Activated CD8-positive, alpha-beta T cell treated with anti-CD3 and anti-CD28 coated beads, Interleukin-2, amount 10 ng/mL, durations not matched to agents 7 days and 5 days (primary cell): ENCODE results near the gene CYP2E1. TPM values are rescaled to one million over a fixed set of nuclear protein-coding genes. Genes with fewer than 3 reads are reported as not detected.
"Not testable (repeated sequence)": the region's sequence is repeated elsewhere in the genome, so short reads cannot be mapped to it uniquely, and the experiment has no call there.

Experiments
- ATAC-seq: fragments of 150-1000 bp; cut with Tn5 transposase; one replicate; pipeline ENCODE4 v1.10.0; 2021; ENCODE audit warnings: moderate library complexity
- CTCF ChIA-PET: fragments of 350-600 bp; sonication (Branson Sonifier 250); formaldehyde crosslinking; loops from one replicate; lab custom pipeline; 2021; ENCODE audit warnings: antibody characterized with exemption; lab: Charles Lee
- POLR2A ChIA-PET: fragments of 350-600 bp; sonication (Branson Sonifier 250); formaldehyde crosslinking; loops from one replicate; lab custom pipeline; 2021; ENCODE audit warnings: antibody characterized with exemption; lab: Charles Lee
- DNase-seq: peaks from one replicate; pipeline ENCODE4 v3.0.0-alpha.2; 2020
- H3K27ac Mint-ChIP-seq: one replicate; pipeline ENCODE4 v1.8.0; 2021; ENCODE audit warnings: mild to moderate bottlenecking, mixed read lengths
- H3K27me3 Mint-ChIP-seq: one replicate; pipeline ENCODE4 v1.8.0; 2021; ENCODE audit warnings: low read depth, mixed read lengths
- H3K36me3 Mint-ChIP-seq: one replicate; pipeline ENCODE4 v1.8.0; 2021; ENCODE audit warnings: low read depth, mixed read lengths
- H3K4me1 Mint-ChIP-seq: one replicate; pipeline ENCODE4 v1.8.0; 2021; ENCODE audit warnings: low read depth, mixed read lengths
- H3K4me3 Mint-ChIP-seq: one replicate; pipeline ENCODE4 v1.8.0; 2021; ENCODE audit warnings: mild to moderate bottlenecking, mixed read lengths
- H3K9me3 Mint-ChIP-seq: one replicate; pipeline ENCODE4 v1.8.0; 2022; ENCODE audit warnings: mixed read lengths; ENCODE audit not compliant: insufficient read depth
- total RNA-seq, 2 experiments: library from RNA; stranded (reverse); gene quantifications; one replicate each; pipeline ENCODE4 v1.2.3, GENCODE V29; 2021

CYP2E1 gene
- total RNA-seq, 2 experiments from 2014 or later: 0.13 TPM; not detected in 1

DNA sequence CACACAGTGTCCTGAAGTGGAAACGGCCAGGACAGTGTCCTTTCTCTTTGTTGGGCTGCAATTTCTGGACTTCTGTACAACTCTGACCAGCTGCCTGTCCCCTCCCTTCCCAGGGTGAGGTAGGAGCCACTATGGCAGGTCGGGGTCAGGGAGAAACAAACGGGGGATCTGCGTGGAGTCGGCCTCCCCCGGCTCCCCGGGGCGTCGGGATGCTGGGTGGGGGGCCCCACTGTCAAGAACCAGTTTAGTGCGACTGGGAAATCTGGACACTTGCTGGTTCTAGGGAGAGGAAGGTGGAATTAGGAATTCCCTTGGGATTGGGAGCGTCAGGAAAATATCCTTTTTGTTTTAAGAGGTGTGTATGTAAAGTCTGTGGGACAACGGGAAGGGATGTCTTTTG, 37.7 kb downstream of the CYP2E1 start:
- Mint-ChIP-seq H3K36me3 (no peaks in the 10 kb centered on the region), H3K27me3 (peaks cover 5% of the 10 kb centered on the region), H3K4me3 (no peak overlapping the region), H3K27ac (no peak overlapping the region), H3K4me1 (no peaks in the 10 kb centered on the region), H3K9me3 (peaks cover 3% of the 10 kb centered on the region)
- CTCF ChIA-PET: no interaction called here
- no peak for DNase-seq
- no peak for ATAC-seq
- POLR2A ChIA-PET: no interaction called here

DNA sequence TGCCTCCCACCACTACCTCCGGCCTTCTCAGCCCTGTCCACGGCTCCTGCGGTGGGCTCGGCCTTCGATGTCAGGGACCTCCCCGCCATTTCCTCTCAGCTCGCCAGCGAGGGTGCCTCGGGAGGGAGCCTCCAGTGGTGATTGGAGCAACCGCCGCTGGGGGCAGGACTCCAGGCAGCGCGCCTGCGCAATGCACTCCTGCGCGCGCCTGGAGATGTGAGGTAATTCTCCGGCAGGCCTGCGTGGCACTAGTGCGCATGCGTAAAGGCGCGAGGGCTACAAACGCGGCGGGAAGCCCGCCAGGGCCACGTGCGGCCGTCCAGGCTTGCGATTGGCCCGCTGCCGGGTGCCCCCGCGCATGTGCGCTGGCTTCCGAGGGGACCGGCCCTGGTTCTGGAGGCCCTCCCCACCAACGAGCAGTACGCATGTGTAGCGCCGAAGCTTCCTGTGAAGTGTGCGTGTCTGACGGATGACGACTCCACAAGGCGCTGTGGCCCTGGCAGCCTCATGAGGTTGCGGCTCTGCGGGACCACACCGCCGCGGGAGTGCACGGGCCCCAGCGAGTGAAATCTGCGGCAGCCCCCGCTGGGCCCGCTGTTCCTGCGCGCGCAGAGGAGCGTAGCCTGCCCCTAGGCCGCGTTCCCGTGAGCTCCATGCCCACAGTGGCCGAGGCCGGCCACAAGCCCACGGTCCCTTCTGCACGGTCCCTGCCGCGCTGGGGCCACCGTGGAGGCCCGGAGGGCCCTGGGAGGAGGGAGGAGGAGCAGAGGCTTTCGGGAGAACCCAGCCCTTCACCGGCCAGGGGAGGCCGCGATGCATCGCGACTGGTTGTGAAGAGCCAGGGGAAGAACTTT, 38.5 kb downstream of the CYP2E1 start, which contains the start of gene SYCE1:
TSS of gene SYCE1 (minus strand) at position 143 of the 854 bp plus-strand sequence. CDS start at position 89, 54 bp downstream.
- Mint-ChIP-seq H3K4me1 (no peaks in the 10 kb centered on the region), H3K9me3 (peaks cover 3% of the 10 kb centered on the region), H3K36me3 (no peaks in the 10 kb centered on the region), H3K27ac (no peak within 1 kb of the TSS), H3K4me3 (no peak within 1 kb of the TSS), H3K27me3 (peaks cover 3% of the 10 kb centered on the region)
- no peak for DNase-seq
- ChIA-PET CTCF (no interaction called here), POLR2A (no interaction called here)
- ATAC-seq: no peak

DNA sequence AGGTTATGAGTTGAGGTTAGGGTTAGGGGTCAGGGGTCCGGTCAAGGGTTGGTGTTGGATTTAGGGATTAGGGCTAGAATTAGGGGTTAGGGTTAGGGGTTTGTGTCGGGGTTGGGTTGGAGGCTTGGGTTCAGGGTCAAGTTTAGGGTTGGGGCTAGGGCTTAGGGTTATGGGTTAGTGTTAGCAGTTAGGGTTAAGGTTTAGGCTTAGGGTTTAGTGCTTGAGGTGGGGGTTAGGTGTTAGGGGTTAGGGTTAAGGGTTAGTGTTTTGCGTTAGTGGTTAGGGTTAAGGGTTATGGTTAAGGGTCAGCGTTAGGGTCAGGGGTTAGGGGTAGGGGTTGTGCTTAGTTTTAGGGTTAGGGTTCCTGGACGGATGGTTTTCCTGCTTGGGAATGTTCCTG, 40.0 kb downstream of the CYP2E1 start:
- Mint-ChIP-seq H3K4me3 (no peak overlapping the region), H3K4me1 (no peaks in the 10 kb centered on the region), H3K27ac (no peak overlapping the region), H3K36me3 (no peaks in the 10 kb centered on the region), H3K9me3 (peaks cover 3% of the 10 kb centered on the region), H3K27me3 (peaks cover 5% of the 10 kb centered on the region)
- CTCF ChIA-PET: no interaction called here
- DNase-seq (no peak), ATAC-seq (no peak)
- POLR2A ChIA-PET: no interaction called here

DNA sequence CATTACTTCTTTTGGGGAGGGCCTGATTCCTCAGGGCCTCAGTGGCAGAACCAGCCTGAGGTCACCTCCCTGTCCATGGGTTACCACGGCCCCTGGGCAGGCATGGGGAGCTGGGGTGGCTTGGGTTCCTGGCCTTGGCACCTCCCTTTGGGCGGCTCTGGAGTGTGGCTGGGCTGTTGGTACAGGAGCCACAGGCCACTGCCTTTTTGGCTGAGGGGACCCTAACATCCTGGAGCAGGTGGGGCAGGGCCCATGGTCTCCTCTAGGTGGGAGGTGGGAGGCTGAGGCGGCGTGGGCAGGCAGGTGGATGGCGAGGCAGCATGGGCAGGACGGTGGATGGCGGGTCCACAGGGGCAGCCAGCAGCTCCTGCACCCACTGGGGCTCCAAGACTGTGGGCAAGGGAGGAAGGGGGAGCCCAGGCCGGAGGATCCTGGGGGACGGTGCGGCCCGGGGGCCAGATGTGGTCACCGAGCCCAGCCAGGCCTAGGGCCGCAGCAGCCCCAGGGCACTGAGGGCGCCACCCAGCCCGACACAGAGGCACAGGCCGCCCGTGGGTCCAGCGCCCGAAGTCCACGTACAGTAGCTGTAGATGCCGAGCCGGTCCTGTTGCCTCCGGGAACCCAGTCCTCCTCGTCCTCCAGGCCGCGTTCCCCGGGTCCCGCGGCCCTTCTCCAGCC, 40.6 kb downstream of the CYP2E1 start:
- ATAC-seq: no peak
- peaks cover 5% of the 10 kb centered on the region for H3K9me3 Mint-ChIP-seq
- no peak overlapping the region for H3K4me3 Mint-ChIP-seq
- POLR2A ChIA-PET: no interaction called here
- H3K27ac Mint-ChIP-seq: no peak overlapping the region
- no peak for DNase-seq
- H3K27me3 Mint-ChIP-seq: peaks cover 4% of the 10 kb centered on the region
- CTCF ChIA-PET: no interaction called here
- no peaks in the 10 kb centered on the region for H3K36me3 Mint-ChIP-seq
- H3K4me1 Mint-ChIP-seq: no peaks in the 10 kb centered on the region

DNA sequence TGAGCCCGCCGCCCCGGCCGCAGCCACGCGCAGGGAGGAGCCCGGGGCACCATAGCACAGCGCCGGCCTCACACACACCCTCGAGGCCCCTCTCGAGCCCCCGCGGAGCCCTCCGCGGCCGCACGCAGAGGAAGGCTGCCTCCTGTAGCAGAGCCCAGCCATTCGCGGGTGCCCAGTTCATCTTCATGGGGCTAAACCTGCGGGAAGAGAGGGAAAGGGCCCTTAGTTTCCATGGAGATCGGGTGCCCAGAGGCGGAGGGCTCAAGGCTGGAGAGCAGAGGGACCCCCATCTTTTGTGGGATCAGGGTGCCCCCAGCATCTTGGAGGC, 41.1 kb downstream of the CYP2E1 start:
- Mint-ChIP-seq H3K9me3 (peaks cover 10% of the 10 kb centered on the region), H3K27me3 (peaks cover 4% of the 10 kb centered on the region), H3K4me3 (no peak overlapping the region), H3K36me3 (peaks cover 2% of the 10 kb centered on the region), H3K27ac (no peak overlapping the region), H3K4me1 (no peaks in the 10 kb centered on the region)
- DNase-seq (no peak), ATAC-seq (no peak)
- POLR2A ChIA-PET: no interaction called here
- CTCF ChIA-PET: no interaction called here

DNA sequence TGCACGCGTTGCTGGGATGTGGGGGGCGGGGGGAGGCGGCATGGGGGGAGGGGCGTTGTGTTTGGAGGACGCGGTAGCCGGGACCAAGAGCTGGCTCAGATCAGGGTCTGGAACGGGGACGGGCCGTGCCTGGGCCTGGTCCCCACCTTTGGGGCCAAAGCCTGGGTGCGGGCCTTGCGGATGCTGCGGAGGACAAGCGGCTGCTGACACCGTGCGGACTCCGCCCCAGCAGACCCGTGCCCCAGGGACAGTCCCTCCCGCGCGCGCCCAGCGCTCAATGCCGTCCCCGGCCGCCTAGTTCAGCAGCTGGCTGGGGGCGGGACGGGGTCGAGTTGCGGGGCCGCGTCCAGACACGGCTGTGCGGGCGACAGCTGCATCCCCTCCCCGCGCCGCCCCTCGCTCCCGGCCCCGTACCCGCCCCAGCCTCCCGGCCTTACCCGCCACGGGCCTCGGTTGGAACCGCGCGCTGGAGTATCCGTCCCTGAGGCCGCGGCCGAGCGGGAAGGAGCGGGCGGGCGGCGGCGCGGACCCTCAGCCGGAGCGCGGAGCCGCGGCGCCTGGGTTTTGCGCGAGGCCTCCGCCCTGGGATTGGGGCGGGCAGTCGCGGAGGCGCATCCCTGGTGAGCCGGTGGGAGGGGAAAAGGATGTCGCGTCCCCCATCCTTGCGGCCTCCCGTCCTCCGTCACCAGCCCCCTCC, 41.8 kb downstream of the CYP2E1 start:
- peaks cover 14% of the 10 kb centered on the region for H3K9me3 Mint-ChIP-seq
- ATAC-seq, H3K27me3 Mint-ChIP-seq, H3K4me3 Mint-ChIP-seq, DNase-seq, H3K27ac Mint-ChIP-seq, H3K36me3 Mint-ChIP-seq, POLR2A ChIA-PET, CTCF ChIA-PET, H3K4me1 Mint-ChIP-seq: not testable (repeated sequence)

DNA sequence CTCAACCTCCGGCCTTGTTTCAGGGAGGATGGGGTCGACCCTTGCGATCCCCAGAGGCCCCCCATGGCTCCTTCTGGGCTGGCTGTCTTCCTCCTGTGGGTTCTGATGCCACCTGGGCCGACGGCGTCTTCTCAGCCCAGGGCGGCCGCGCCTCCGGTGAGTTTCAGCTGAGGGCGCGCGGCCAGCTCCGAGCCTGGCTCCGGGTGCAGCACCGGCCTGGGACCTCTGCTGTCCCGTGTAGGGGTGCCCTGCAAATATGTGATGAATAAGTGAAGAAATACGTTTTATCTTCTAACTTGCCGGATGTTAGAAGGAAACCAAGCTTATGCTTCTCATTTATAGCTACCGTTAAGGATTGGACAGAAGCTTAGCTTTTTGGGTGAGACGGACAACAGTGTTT, 42.6 kb downstream of the CYP2E1 start:
- peaks cover 14% of the 10 kb centered on the region for H3K9me3 Mint-ChIP-seq
- H3K27ac Mint-ChIP-seq, H3K4me3 Mint-ChIP-seq, CTCF ChIA-PET, DNase-seq, ATAC-seq, POLR2A ChIA-PET, H3K36me3 Mint-ChIP-seq, H3K27me3 Mint-ChIP-seq, H3K4me1 Mint-ChIP-seq: not testable (repeated sequence)

DNA sequence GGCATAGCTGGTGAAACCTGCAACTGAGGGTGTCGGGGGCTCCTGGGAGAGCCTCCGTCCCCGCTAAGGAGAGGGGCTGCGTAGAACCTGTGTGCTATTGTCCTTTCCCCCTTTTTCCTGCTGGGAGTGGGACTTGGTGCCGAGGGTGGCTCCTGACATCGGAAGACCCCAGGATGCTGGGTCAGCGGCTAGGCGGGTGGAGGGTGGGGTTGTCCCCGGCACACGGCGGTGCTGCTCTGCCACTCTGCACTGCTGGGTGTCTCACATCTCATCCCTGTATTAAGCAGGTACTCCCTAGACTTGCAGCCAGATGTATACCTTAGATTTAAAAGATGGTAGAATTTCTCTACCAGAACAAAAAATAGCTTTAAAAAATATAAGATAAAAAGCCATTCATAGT, 44.9 kb downstream of the CYP2E1 start:
- DNase-seq, H3K4me3 Mint-ChIP-seq, ATAC-seq, H3K27me3 Mint-ChIP-seq, H3K4me1 Mint-ChIP-seq, H3K27ac Mint-ChIP-seq, CTCF ChIA-PET, H3K36me3 Mint-ChIP-seq, POLR2A ChIA-PET: not testable (repeated sequence)
- peaks cover 14% of the 10 kb centered on the region for H3K9me3 Mint-ChIP-seq

DNA sequence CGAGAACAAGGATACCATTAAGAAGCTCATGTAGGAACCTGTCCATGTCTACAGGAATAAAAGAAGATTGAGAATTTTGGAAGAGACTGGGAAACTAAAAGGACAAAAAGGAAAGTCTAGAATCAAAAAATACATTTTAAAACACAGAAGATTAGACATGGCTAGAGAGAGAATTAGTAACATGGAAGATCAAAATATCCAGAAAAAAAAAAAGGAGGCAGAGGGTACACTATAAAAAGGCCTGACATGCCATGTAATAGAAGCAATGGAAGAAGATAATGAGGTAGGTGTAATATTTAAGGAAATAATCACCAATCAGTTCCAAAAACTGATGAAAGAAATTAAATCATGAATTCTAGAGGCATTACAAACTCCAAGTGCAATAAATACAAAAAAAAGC, 46.3 kb downstream of the CYP2E1 start:
- H3K9me3 Mint-ChIP-seq: peaks cover 10% of the 10 kb centered on the region
- H3K36me3 Mint-ChIP-seq, DNase-seq, H3K27me3 Mint-ChIP-seq, H3K4me1 Mint-ChIP-seq, H3K27ac Mint-ChIP-seq, ATAC-seq, POLR2A ChIA-PET, H3K4me3 Mint-ChIP-seq: not testable (repeated sequence)
- CTCF ChIA-PET: interaction anchor here (0.8 to 1.9 kb wide), 3 partner anchors 53 to 136 kb away, joined by 3 to 6 read pairs (median 3); no protein-coding TSS in a partner anchor

DNA sequence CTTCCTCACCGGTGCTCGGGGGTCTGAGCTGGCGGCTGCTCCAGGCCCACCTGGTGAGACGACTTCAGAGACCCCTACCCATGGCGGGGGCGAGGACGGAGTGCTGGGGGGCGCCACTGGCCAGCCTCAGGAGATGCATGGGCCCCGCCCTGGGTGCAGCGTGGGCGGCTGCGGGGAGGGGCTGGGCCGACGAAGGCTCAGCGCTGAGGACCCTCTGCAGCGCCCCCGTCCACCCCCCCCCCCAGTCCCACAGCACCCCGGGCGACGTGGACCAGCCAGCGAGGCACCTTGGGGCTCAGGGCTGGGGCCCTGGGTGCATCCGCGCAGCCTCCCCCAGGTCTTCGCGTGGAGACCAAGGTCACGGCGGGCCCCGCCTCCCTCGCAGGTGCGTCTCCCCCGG, 49.9 kb downstream of the CYP2E1 start:
- H3K4me3 Mint-ChIP-seq, CTCF ChIA-PET, H3K27ac Mint-ChIP-seq, H3K36me3 Mint-ChIP-seq, POLR2A ChIA-PET, H3K27me3 Mint-ChIP-seq, DNase-seq, H3K4me1 Mint-ChIP-seq, ATAC-seq: not testable (repeated sequence)
- H3K9me3 Mint-ChIP-seq: peaks cover 10% of the 10 kb centered on the region
